CD8-positive, alpha-beta memory T cell (primary cell): ENCODE measurements around the gene CPA5. TPM values are rescaled to one million over a fixed set of nuclear protein-coding genes. Genes with fewer than 3 reads are reported as not detected.
A peak's percentile ranks its signal among the peaks of the same experiment; 100 is the strongest.

Experiments
- CTCF ChIA-PET: fragments of 350-600 bp; sonication (Branson Sonifier 250); formaldehyde crosslinking; loops from one replicate; lab custom pipeline; 2021; ENCODE audit warnings: antibody characterized with exemption; lab: Charles Lee
- POLR2A ChIA-PET: fragments of 350-600 bp; sonication (Branson Sonifier 250); formaldehyde crosslinking; loops from one replicate; lab custom pipeline; 2021; ENCODE audit warnings: antibody characterized with exemption; lab: Charles Lee
- DNase-seq, 5 donors: peaks; one replicate each; pipeline versions ENCODE4 v3.0.0 to v3.0.0-alpha.2; 2020 to 2022; ENCODE audit warnings: mixed read lengths in 1 of 5
- H3K27ac ChIP-seq: one replicate; pipeline ENCODE4 v1.7.0; 2013; ENCODE audit warnings: low read depth, mild to moderate bottlenecking, low read length, moderate library complexity
- H3K27me3 ChIP-seq: 2 replicates; pipeline ENCODE4 v1.7.0; 2013; ENCODE audit warnings: low read length, mild to moderate bottlenecking; ENCODE audit not compliant: insufficient read depth, poor library complexity, severe bottlenecking
- H3K36me3 ChIP-seq: 2 replicates; pipeline ENCODE4 v1.7.0; 2013; ENCODE audit warnings: mild to moderate bottlenecking, low read length, moderate library complexity; ENCODE audit not compliant: insufficient read depth
- H3K4me1 ChIP-seq: 2 replicates; pipeline ENCODE4 v1.7.0; 2013; ENCODE audit warnings: mild to moderate bottlenecking, low read length, moderate library complexity; ENCODE audit not compliant: insufficient read depth
- H3K4me3 ChIP-seq: 2 replicates; pipeline ENCODE4 v1.7.0; 2013; ENCODE audit warnings: mild to moderate bottlenecking, low read length
- H3K9me3 ChIP-seq: 2 replicates; pipeline ENCODE4 v1.7.0; 2013; ENCODE audit warnings: mild to moderate bottlenecking, low read length
- H3K27ac Mint-ChIP-seq, 8 donors: one replicate each; pipeline ENCODE4 v1.8.0; 2020 to 2021; ENCODE audit warnings: mixed read lengths in 8 of 8, mild to moderate bottlenecking in 6 of 8, inconsistent platforms in 3 of 8, moderate library complexity in 3 of 8
- H3K27me3 Mint-ChIP-seq, 2 donors: one replicate each; pipeline ENCODE4 v1.8.0; 2020 to 2021; ENCODE audit warnings: mixed read lengths in 2 of 2, mild to moderate bottlenecking in 1 of 2, moderate library complexity in 1 of 2
- H3K36me3 Mint-ChIP-seq, 3 donors: one replicate each; pipeline ENCODE4 v1.8.0; 2020 to 2021; ENCODE audit warnings: mixed read lengths in 3 of 3, inconsistent platforms in 1 of 3, mild to moderate bottlenecking in 1 of 3
- H3K4me1 Mint-ChIP-seq, 3 donors: one replicate each; pipeline ENCODE4 v1.8.0; 2020 to 2021; ENCODE audit warnings: mixed read lengths in 3 of 3, inconsistent platforms in 1 of 3, mild to moderate bottlenecking in 1 of 3
- H3K4me3 Mint-ChIP-seq, 7 donors: one replicate each; pipeline ENCODE4 v1.8.0; 2020 to 2021; ENCODE audit warnings: mixed read lengths in 7 of 7, mild to moderate bottlenecking in 6 of 7, moderate library complexity in 4 of 7, inconsistent platforms in 2 of 7
- H3K9me3 Mint-ChIP-seq, 5 donors: one replicate each; pipeline ENCODE4 v1.8.0; 2020 to 2022; ENCODE audit warnings: mixed read lengths in 5 of 5, mild to moderate bottlenecking in 3 of 5, moderate library complexity in 2 of 5, inconsistent platforms in 1 of 5
- polyA plus RNA-seq: library from polyadenylated mRNA; unstranded; fragments of 300-500 nt; fragmentation: Illumina TruSeq; gene quantifications from one replicate; pipeline ENCODE4 v1.2.3, GENCODE V29; 2021
- total RNA-seq, 2 experiments: library from RNA; stranded (reverse); gene quantifications; one replicate each; pipeline ENCODE4 v1.2.3, GENCODE V29; 2021

Gene CPA5
- total and polyA plus RNA-seq, 3 experiments from 2014 or later: 1.0 to 30.5 (median 2.0) TPM

- H3K4me3 Mint-ChIP-seq: no peak within 1 kb of the TSS
- Histone ChIP-seq H3K4me3 (no peak within 1 kb of the TSS), H3K27me3 (no peaks in the 10 kb centered on the region), H3K4me1 (no peaks in the 10 kb centered on the region), H3K27ac (no peak within 1 kb of the TSS), H3K9me3 (peaks cover 6% of the 10 kb centered on the region), H3K36me3 (no peaks in the 10 kb centered on the region)
- peaks cover 0 to 3% of the 10 kb centered on the region in 2 donors for H3K27me3 Mint-ChIP-seq
- H3K36me3 Mint-ChIP-seq: peaks cover 0 to 7% (median 2%) of the 10 kb centered on the region in 3 donors
- no peak for DNase-seq
- peak within 1 kb of the TSS in 1 of 8 donors; percentile 87 for H3K27ac Mint-ChIP-seq
- peaks cover 4 to 9% (median 7%) of the 10 kb centered on the region in 5 donors for H3K9me3 Mint-ChIP-seq
- no peaks in the 10 kb centered on the region for H3K4me1 Mint-ChIP-seq
- CTCF ChIA-PET: no interaction called here
- POLR2A ChIA-PET: no interaction called here
These were observed 35.6 kb downstream of the CPA5 start, which contains the start of gene CPA1 for GRCh38 chr7:130379921-130380860. Gene CPA1 (plus strand): TSS chr7:130380494. CDS start chr7:130380521, 27 bp downstream.

DNA sequence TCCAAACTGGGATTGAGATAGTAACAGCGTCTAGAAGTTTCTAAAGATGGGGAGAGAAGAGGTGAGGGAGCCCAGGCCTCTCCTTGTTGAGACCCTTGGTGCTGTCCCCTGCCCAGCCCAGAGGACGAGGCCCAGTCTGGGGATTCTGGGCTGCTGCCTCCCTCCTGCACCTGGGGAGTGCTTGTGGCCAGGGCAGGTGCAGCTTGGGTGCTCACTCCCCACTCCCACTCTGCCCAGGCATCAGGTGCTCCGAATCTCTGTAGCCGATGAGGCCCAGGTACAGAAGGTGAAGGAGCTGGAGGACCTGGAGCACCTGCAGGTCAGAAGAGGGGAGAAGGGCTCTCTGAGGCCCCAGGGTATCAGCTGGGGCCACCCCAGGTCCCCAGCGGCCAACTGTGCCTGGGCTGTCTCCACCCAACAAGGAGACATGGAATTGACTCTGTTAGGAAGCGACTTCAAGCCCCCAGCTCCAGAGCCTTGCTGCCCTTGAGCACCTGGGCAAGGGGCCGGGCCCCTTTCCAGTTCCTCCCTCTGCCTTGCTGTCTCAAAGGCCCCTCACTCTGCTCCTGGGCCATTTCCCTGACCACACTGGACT is 36.3 kb downstream of the CPA5 start:
- Mint-ChIP-seq H3K4me1 (no peaks in the 10 kb centered on the region), H3K27me3 (peaks cover 0 to 3% of the 10 kb centered on the region in 2 donors), H3K9me3 (peaks cover 4 to 8% (median 6%) of the 10 kb centered on the region in 5 donors), H3K36me3 (peaks cover 0 to 7% (median 2%) of the 10 kb centered on the region in 3 donors), H3K27ac (no peak overlapping the region), H3K4me3 (no peak overlapping the region)
- Histone ChIP-seq H3K4me1 (no peaks in the 10 kb centered on the region), H3K9me3 (peaks cover 5% of the 10 kb centered on the region), H3K36me3 (no peaks in the 10 kb centered on the region), H3K4me3 (no peak overlapping the region), H3K27ac (no peak overlapping the region), H3K27me3 (no peaks in the 10 kb centered on the region)
- CTCF ChIA-PET: no interaction called here
- POLR2A ChIA-PET: no interaction called here
- DNase-seq: no peak

DNA sequence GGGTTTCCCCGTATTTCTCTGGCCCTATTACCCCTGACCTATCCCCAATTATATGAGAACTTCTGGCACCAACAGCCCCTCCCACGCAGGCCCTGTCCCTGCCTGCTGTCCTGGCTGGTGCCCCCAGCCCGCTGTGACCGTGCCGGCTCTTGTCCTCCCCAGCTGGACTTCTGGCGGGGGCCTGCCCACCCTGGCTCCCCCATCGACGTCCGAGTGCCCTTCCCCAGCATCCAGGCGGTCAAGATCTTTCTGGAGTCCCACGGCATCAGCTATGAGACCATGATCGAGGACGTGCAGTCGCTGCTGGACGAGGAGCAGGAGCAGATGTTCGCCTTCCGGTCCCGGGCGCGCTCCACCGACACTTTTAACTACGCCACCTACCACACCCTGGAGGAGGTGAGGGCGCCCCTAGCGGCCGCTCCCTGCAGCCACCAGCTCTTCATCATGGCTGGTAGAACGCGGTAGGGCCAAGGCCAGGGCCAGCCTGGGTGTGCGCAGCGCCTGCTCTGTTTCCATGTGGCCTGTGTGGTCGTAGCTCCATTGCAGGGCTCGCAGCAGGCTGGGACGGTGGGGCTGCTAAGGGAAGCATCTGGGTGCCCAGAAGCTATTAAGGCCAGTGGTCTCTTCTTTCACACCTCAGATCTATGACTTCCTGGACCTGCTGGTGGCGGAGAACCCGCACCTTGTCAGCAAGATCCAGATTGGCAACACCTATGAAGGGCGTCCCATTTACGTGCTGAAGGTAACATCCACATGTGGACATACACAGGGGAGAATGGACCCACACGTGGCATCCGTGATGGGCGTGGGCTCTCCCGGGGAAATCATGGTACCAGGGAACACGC is 37.1 kb downstream of the CPA5 start:
- POLR2A ChIA-PET: no interaction called here
- no peak overlapping the region for H3K4me3 Mint-ChIP-seq

DNA sequence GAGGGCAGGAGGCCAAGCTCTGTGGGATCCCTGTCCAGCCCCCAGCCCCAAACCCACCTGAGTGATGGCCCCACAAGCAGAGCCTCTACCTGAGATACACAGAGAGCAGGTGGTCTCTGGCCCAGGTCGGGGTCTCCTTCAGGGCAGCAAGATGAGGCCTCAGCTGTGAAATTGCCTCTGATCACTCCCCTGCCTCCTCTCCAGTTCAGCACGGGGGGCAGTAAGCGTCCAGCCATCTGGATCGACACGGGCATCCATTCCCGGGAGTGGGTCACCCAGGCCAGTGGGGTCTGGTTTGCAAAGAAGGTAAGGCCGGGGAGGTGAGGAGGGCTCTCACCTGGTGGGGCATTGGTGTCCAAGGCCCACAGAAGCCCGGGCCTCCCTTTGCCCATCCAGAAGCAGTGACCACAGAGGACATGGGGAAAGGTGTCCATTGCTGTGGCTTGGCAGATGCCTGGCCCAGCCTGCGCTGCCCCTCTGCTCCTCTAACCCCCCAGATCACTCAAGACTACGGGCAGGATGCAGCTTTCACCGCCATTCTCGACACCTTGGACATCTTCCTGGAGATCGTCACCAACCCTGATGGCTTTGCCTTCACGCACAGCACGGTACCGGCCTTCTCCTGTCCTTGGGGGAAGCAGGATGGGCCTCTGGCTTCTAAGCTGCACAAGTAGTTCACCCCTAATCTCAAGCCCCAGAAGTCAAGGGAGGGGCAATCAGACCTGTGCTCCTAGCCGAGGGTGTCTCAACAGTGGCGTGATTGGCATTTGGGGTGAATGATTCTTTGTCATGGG is 38.8 kb downstream of the CPA5 start:
- Mint-ChIP-seq H3K4me3 (no peak overlapping the region), H3K27me3 (peaks cover 0 to 3% of the 10 kb centered on the region in 2 donors), H3K4me1 (no peaks in the 10 kb centered on the region), H3K27ac (no peak overlapping the region), H3K36me3 (peaks cover 0 to 2% (median 0%) of the 10 kb centered on the region in 3 donors), H3K9me3 (no peaks in the 10 kb centered on the region)
- H3K36me3 ChIP-seq: no peaks in the 10 kb centered on the region
- H3K27ac ChIP-seq: no peak overlapping the region
- DNase-seq: no peak
- no peak overlapping the region for H3K4me3 ChIP-seq
- H3K4me1 ChIP-seq: no peaks in the 10 kb centered on the region
- ChIA-PET CTCF (no interaction called here), POLR2A (no interaction called here)
- H3K27me3 ChIP-seq: no peaks in the 10 kb centered on the region
- H3K9me3 ChIP-seq: no peaks in the 10 kb centered on the region

More for the DNA sequence above, 37.1 kb downstream of the CPA5 start:
- Mint-ChIP-seq H3K27me3 (peaks cover 0 to 3% of the 10 kb centered on the region in 2 donors), H3K9me3 (peaks cover 0 to 3% (median 1%) of the 10 kb centered on the region in 5 donors), H3K4me1 (no peaks in the 10 kb centered on the region), H3K27ac (no peak overlapping the region), H3K36me3 (peaks cover 0 to under 1% (median under 1%) of the 10 kb centered on the region in 3 donors)
- Histone ChIP-seq H3K9me3 (no peaks in the 10 kb centered on the region), H3K4me3 (no peak overlapping the region), H3K27me3 (no peaks in the 10 kb centered on the region), H3K36me3 (no peaks in the 10 kb centered on the region), H3K4me1 (no peaks in the 10 kb centered on the region), H3K27ac (no peak overlapping the region)
- CTCF ChIA-PET: no interaction called here
- DNase-seq: no peak

- ChIA-PET POLR2A (no interaction called here), CTCF (no interaction called here)
- no peak overlapping the region for H3K27ac ChIP-seq
- H3K9me3 ChIP-seq: no peaks in the 10 kb centered on the region
- H3K36me3 Mint-ChIP-seq: peaks cover 0 to 4% (median 0%) of the 10 kb centered on the region in 3 donors
- no peaks in the 10 kb centered on the region for H3K4me1 Mint-ChIP-seq
- H3K27ac Mint-ChIP-seq: no peak overlapping the region
- H3K9me3 Mint-ChIP-seq: no peaks in the 10 kb centered on the region
- no peak overlapping the region for H3K4me3 ChIP-seq
- no peaks in the 10 kb centered on the region for H3K27me3 Mint-ChIP-seq
- no peak for DNase-seq
- H3K36me3 ChIP-seq: no peaks in the 10 kb centered on the region
- no peak overlapping the region for H3K4me3 Mint-ChIP-seq
- no peaks in the 10 kb centered on the region for H3K4me1 ChIP-seq
- H3K27me3 ChIP-seq: no peaks in the 10 kb centered on the region
These were observed 39.8 kb downstream of the CPA5 start for GRCh38 chr7:130384371-130384801.

GRCh38 chr7:130384841-130385599 is 40.4 kb downstream of the CPA5 start:
- Mint-ChIP-seq H3K36me3 (peaks cover 0 to 4% (median 0%) of the 10 kb centered on the region in 3 donors), H3K4me1 (no peaks in the 10 kb centered on the region), H3K27ac (no peak overlapping the region), H3K4me3 (no peak overlapping the region), H3K9me3 (no peaks in the 10 kb centered on the region), H3K27me3 (no peaks in the 10 kb centered on the region)
- POLR2A ChIA-PET: no interaction called here
- no peaks in the 10 kb centered on the region for H3K27me3 ChIP-seq
- H3K9me3 ChIP-seq: no peaks in the 10 kb centered on the region
- CTCF ChIA-PET: no interaction called here
- H3K27ac ChIP-seq: no peak overlapping the region
- no peaks in the 10 kb centered on the region for H3K4me1 ChIP-seq
- DNase-seq: no peak
- no peak overlapping the region for H3K4me3 ChIP-seq
- no peaks in the 10 kb centered on the region for H3K36me3 ChIP-seq

DNA sequence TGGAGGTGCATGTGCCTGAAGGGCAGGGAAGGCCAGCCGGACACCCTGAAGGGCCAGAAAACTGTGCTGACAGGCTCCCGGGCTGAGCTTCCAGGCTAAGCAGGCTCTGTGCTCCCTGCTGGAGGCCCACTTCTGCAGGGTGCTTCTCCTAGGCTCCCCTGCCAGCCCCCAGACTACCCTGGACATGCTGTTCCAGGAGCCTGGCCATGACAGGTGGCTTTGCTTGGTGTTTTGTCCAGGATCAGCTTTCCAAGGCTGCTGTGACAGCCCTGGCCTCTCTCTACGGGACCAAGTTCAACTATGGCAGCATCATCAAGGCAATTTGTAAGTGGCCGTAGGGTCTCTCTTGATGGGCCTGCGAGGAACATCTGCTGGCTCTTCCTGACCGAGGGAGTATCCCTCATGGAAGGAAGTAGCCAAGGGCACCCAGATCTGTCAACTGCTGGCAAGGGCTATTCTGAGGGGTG is 41.0 kb downstream of the CPA5 start:
- no peak overlapping the region for H3K4me3 ChIP-seq
- DNase-seq: no peak
- no peak overlapping the region for H3K27ac ChIP-seq
- no peaks in the 10 kb centered on the region for H3K27me3 Mint-ChIP-seq
- H3K27ac Mint-ChIP-seq: peak overlapping the region in 1 of 8 donors; percentile 32
- ChIA-PET CTCF (no interaction called here), POLR2A (no interaction called here)
- H3K4me1 ChIP-seq: no peaks in the 10 kb centered on the region
- no peaks in the 10 kb centered on the region for H3K4me1 Mint-ChIP-seq
- H3K4me3 Mint-ChIP-seq: no peak overlapping the region
- no peaks in the 10 kb centered on the region for H3K36me3 ChIP-seq
- H3K9me3 Mint-ChIP-seq: no peaks in the 10 kb centered on the region
- H3K36me3 Mint-ChIP-seq: peaks cover 0 to 4% (median 0%) of the 10 kb centered on the region in 3 donors
- no peaks in the 10 kb centered on the region for H3K27me3 ChIP-seq
- H3K9me3 ChIP-seq: no peaks in the 10 kb centered on the region
